HCT116 (cell line): ENCODE measurements around the gene SLC38A8. TPM values are rescaled to one million over a fixed set of nuclear protein-coding genes. Genes with fewer than 3 reads are reported as not detected.

Experiments used
- ATAC-seq: fragments of 200-7000 bp; cut with Tn5 transposase; 2 replicates; pipeline ENCODE4 v1.9.1; 2020; ENCODE audit warnings: mild to moderate bottlenecking, moderate library complexity
- BruUV-seq: library from RNA; stranded (reverse); fragments of 400-500 nt; replicated peaks from 2 replicates; lab custom pipeline; 2021; lab: Mats Ljungman, UMichigan
- CTCF ChIA-PET: fragments of 300-600 bp; sonication (Branson Sonifier 250); formaldehyde crosslinking; loops from one replicate; lab custom pipeline; 2021; ENCODE audit warnings: antibody characterized with exemption; lab: Charles Lee
- POLR2A ChIA-PET: fragments of 300-600, 350-600 bp; sonication (Branson Sonifier 250); formaldehyde crosslinking; loops from one replicate; lab custom pipeline; 2021; ENCODE audit warnings: antibody characterized with exemption; lab: Charles Lee
- RAD21 ChIA-PET, 2 experiments: fragments of 300-600 bp; sonication (Branson Sonifier 250); formaldehyde crosslinking; loops; one replicate each; lab custom pipeline; 2023; ENCODE audit warnings: low total read pairs in 2 of 2; ENCODE audit not compliant: uncharacterized antibody in 2 of 2, unreplicated experiment in 2 of 2, low non-redundant PET in 1 of 2; lab: Charles Lee
- DNase-seq: peaks from one replicate; pipeline ENCODE4 v3.0.0-alpha.2; 2010; ENCODE audit warnings: low read depth, low spot score
- H2AFZ ChIP-seq: fragments of 200-600 bp; shearing (Covaris generic), sonication (generic); 2 replicates; pipeline ENCODE4 v1.6.1; 2017; ENCODE audit warnings: low read depth, mixed run types, mixed read lengths, antibody characterized with exemption, low read length; ENCODE audit not compliant: poor library complexity, severe bottlenecking
- H3K27ac ChIP-seq: 2 replicates; pipeline ENCODE4 v1.5.1; 2012; ENCODE audit warnings: low read depth, low read length
- H3K27me3 ChIP-seq: fragments of 200-600 bp; sonication (generic); 2 replicates; pipeline ENCODE4 v1.6.1; 2016; ENCODE audit warnings: mixed run types, low read length, mixed read lengths; ENCODE audit not compliant: insufficient read depth
- H3K36me3 ChIP-seq, 2 experiments: fragments of 200-500 bp in 1 of 2; fragments of 200-600 bp in 1 of 2; sonication (Bioruptor generic) in 1 of 2; sonication (generic) in 1 of 2; 2 replicates each; pipeline versions ENCODE4 v1.5.1 to v1.6.1; 2014 to 2016; ENCODE audit warnings: low read length in 2 of 2, inconsistent platforms in 1 of 2, mixed read lengths in 1 of 2, mixed run types in 1 of 2; ENCODE audit not compliant: insufficient read depth in 2 of 2, control insufficient read depth in 1 of 2
- H3K4me1 ChIP-seq, 2 experiments: fragments of 200-600 bp in 1 of 2; sonication (generic) in 1 of 2; 2 replicates each; pipeline versions ENCODE4 v1.5.1 to v1.6.1; 2012 to 2017; ENCODE audit warnings: low read length in 2 of 2, inconsistent platforms in 1 of 2, mild to moderate bottlenecking in 1 of 2, mixed read lengths in 1 of 2, mixed run types in 1 of 2, moderate library complexity in 1 of 2; ENCODE audit not compliant: insufficient read depth in 2 of 2, control insufficient read depth in 1 of 2
- H3K4me2 ChIP-seq: fragments of 200-600 bp; sonication (generic); 2 replicates; pipeline ENCODE4 v1.6.1; 2017; ENCODE audit warnings: mixed run types, low read length, mixed read lengths
- H3K4me3 ChIP-seq, 2 experiments: fragments of 200-600 bp in 1 of 2; sonication (generic) in 1 of 2; replicated peaks in 1 of 2; 2 replicates each; pipeline ENCODE4 v1.5.1; 2011 to 2016; ENCODE audit warnings: low read length in 2 of 2, control low read depth in 1 of 2, low read depth in 1 of 2, mild to moderate bottlenecking in 1 of 2, mixed read lengths in 1 of 2, mixed run types in 1 of 2
- H3K79me2 ChIP-seq: fragments of 200-600 bp; sonication (generic); 2 replicates; pipeline ENCODE4 v1.6.1; 2017; ENCODE audit warnings: mild to moderate bottlenecking, mixed run types, low read length, moderate library complexity, mixed read lengths; ENCODE audit not compliant: insufficient read depth
- H3K9ac ChIP-seq: fragments of 200-600 bp; sonication (generic); 2 replicates; pipeline ENCODE4 v1.6.1; 2016; ENCODE audit warnings: low read length, mixed read lengths
- H3K9me2 ChIP-seq: fragments of 200-600 bp; sonication (generic), shearing (Covaris generic); 2 replicates; pipeline ENCODE4 v1.6.1; 2017; ENCODE audit warnings: mixed run types, mild to moderate bottlenecking, moderate library complexity; ENCODE audit not compliant: insufficient read depth
- H3K9me3 ChIP-seq, 2 experiments: fragments of 200-500 bp in 1 of 2; fragments of 200-600 bp in 1 of 2; sonication (Bioruptor generic) in 1 of 2; sonication (generic) in 1 of 2; 2 replicates each; pipeline ENCODE4 v1.6.1; 2014 to 2017; ENCODE audit warnings: low read length in 2 of 2, mixed read lengths in 2 of 2, inconsistent platforms in 1 of 2, low read depth in 1 of 2, mild to moderate bottlenecking in 1 of 2, mixed run types in 1 of 2, moderate library complexity in 1 of 2; ENCODE audit not compliant: control insufficient read depth in 1 of 2, insufficient read depth in 1 of 2
- H4K20me1 ChIP-seq: fragments of 200-600 bp; sonication (generic), shearing (Covaris generic); 2 replicates; pipeline ENCODE4 v1.6.1; 2017; ENCODE audit warnings: mixed run types, mild to moderate bottlenecking, moderate library complexity; ENCODE audit not compliant: insufficient read depth
- CBX3 ChIP-seq: IDR thresholded peaks from 2 replicates; pipeline ENCODE4 v1.6.1; 2012; ENCODE audit warnings: low read depth
- FOSL1 ChIP-seq: IDR thresholded peaks from 2 replicates; pipeline ENCODE4 v1.6.1; 2012; ENCODE audit warnings: low read depth
- POLR2A ChIP-seq: IDR thresholded peaks from 2 replicates; pipeline ENCODE4 v1.7.0; 2011; ENCODE audit warnings: borderline replicate concordance; ENCODE audit not compliant: insufficient read depth, insufficient read length; ENCODE audit errors: extremely low read depth
- POLR2AphosphoS5 ChIP-seq: IDR thresholded peaks from 2 replicates; pipeline ENCODE4 v1.6.1; 2011; ENCODE audit warnings: mild to moderate bottlenecking, low read depth, low read length, moderate library complexity
- SRF ChIP-seq: IDR thresholded peaks from 2 replicates; pipeline ENCODE4 v1.6.1; 2012; ENCODE audit warnings: low read depth
- TCF7L2 ChIP-seq: IDR thresholded peaks from 2 replicates; pipeline ENCODE4 v1.7.0; 2011; ENCODE audit warnings: borderline replicate concordance, inconsistent platforms; ENCODE audit not compliant: insufficient read depth, insufficient read length; ENCODE audit errors: extremely low read depth
- ZNF274 ChIP-seq: fragments of 200-500 bp; sonication (Bioruptor generic); IDR thresholded peaks from 2 replicates; pipeline ENCODE4 v1.6.1; 2014; ENCODE audit warnings: mild to moderate bottlenecking, low read depth, low read length, inconsistent platforms
- intact Hi-C: fragments of 100-400 bp; cut with micrococcal nuclease; formaldehyde crosslinking; loops from 2 replicates; pipeline ENCODE4 v1.10.0; 2022
- total RNA-seq: library from RNA; stranded (reverse); gene quantifications from one replicate; pipeline ENCODE4 v1.2.1, GENCODE V29; 2021; ENCODE audit not compliant: unreplicated experiment
- TF ChIP-seq, protein P1 (sequence below): IDR thresholded peaks from 2 replicates; pipeline ENCODE4 v1.6.1; 2012
- TF ChIP-seq, protein P2 (sequence below): IDR thresholded peaks from 2 replicates; pipeline ENCODE4 v1.6.1; 2012; ENCODE audit warnings: low read depth

Gene SLC38A8
- total RNA-seq, 1 experiment from 2014 or later, result not detected

DNA sequence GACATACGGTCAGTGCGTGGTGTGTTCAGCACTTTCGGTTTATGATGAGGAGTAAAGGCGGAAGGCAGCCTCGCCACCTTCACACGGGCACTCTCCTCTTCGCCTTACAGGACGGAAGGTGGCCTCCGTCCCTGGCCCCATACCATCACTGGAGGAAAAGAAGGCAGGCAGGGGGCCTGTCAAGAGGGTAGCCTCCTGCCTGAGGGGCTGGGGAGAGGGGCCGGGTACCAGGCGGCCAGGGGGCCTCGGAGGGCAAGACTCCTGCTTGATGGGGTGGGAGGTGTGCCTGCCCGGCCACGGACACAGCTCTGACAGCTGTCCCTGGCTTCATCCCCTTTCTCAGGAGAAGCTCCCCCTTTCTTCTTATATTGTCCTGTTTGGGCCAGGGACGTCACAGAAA, 15.6 kb upstream of the SLC38A8 start:
- Histone ChIP-seq H3K4me1 (peaks cover 0 to 3% of the 10 kb centered on the region in 2 experiments; a peak in 1 of 4 replicates), H2AFZ (no peak overlapping the region), H3K27me3 (no peaks in the 10 kb centered on the region), H3K9me2 (no peaks in the 10 kb centered on the region), H3K36me3 (peaks cover 38 to 59% of the 10 kb centered on the region in 2 experiments), H3K9me3 (no peaks in the 10 kb centered on the region), H3K79me2 (no peaks in the 10 kb centered on the region), H3K27ac (no peak overlapping the region), H3K9ac (no peak overlapping the region), H4K20me1 (no peaks in the 10 kb centered on the region), H3K4me2 (no peak overlapping the region), H3K4me3 (no peak overlapping the region)
- DNase-seq (no peak), ATAC-seq (no peak)
- BruUV-seq, result no TSS peak
- RAD21 ChIA-PET, result no interaction called here
- POLR2A ChIA-PET, result no interaction called here
- TF ChIP-seq, protein P1, sequence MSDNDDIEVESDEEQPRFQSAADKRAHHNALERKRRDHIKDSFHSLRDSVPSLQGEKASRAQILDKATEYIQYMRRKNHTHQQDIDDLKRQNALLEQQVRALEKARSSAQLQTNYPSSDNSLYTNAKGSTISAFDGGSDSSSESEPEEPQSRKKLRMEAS, result no peak
- TF ChIP-seq SRF, result no peak
- no peak for TF ChIP-seq CBX3
- TF ChIP-seq, protein P2, sequence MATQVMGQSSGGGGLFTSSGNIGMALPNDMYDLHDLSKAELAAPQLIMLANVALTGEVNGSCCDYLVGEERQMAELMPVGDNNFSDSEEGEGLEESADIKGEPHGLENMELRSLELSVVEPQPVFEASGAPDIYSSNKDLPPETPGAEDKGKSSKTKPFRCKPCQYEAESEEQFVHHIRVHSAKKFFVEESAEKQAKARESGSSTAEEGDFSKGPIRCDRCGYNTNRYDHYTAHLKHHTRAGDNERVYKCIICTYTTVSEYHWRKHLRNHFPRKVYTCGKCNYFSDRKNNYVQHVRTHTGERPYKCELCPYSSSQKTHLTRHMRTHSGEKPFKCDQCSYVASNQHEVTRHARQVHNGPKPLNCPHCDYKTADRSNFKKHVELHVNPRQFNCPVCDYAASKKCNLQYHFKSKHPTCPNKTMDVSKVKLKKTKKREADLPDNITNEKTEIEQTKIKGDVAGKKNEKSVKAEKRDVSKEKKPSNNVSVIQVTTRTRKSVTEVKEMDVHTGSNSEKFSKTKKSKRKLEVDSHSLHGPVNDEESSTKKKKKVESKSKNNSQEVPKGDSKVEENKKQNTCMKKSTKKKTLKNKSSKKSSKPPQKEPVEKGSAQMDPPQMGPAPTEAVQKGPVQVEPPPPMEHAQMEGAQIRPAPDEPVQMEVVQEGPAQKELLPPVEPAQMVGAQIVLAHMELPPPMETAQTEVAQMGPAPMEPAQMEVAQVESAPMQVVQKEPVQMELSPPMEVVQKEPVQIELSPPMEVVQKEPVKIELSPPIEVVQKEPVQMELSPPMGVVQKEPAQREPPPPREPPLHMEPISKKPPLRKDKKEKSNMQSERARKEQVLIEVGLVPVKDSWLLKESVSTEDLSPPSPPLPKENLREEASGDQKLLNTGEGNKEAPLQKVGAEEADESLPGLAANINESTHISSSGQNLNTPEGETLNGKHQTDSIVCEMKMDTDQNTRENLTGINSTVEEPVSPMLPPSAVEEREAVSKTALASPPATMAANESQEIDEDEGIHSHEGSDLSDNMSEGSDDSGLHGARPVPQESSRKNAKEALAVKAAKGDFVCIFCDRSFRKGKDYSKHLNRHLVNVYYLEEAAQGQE, result no peak
- no peak for TF ChIP-seq FOSL1
- TF ChIP-seq TCF7L2, result no peak
- TF ChIP-seq POLR2A, result no peak
- TF ChIP-seq POLR2AphosphoS5, result no peak
- TF ChIP-seq ZNF274, result no peak
- CTCF ChIA-PET, result interaction anchor here (0.7 to 1.0 kb wide), 2 partner anchors 89 to 129 kb away, joined by 3 read pairs; partner anchors contain the start of gene TAF1C
- intact Hi-C loops, result no loop called here
